HL-60 (cell line): ENCODE measurements around the gene PPM1F.

ENCODE experiments used
- POLR2AphosphoS5 ChIP-seq: IDR thresholded peaks from 2 replicates; pipeline ENCODE4 v1.6.1; 2012; ENCODE audit warnings: low read depth
- TF ChIP-seq, protein P1 (sequence below): IDR thresholded peaks from one replicate; pipeline ENCODE4 v1.5.1; 2011; ENCODE audit warnings: low read length, control low read depth, inconsistent platforms; ENCODE audit not compliant: insufficient read depth
- TF ChIP-seq, protein P2 (sequence below): IDR thresholded peaks from 2 replicates; pipeline ENCODE4 v1.6.1; 2012; ENCODE audit warnings: low read depth; ENCODE audit not compliant: insufficient replicate concordance

DNA sequence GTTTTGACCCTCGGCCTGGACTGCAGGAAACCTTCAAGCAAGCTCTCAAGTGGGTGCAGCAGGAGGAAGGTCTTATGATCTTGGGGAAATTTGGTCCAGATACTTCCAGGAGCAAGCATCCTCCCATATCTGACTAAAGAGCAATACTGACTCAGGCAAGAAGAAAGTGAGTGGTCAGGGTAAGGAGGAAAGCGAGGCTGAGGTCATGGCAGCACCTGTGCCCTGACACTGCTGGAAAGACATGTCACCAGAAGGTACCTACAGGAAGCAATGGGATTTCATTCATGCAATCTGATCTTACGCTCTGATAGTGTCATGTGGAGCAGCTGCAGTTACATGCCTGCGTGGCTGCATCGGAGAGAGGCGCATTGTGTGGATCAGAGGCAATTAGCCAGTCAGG is 36.4 kb upstream of the PPM1F start:
- TF ChIP-seq, protein P1, sequence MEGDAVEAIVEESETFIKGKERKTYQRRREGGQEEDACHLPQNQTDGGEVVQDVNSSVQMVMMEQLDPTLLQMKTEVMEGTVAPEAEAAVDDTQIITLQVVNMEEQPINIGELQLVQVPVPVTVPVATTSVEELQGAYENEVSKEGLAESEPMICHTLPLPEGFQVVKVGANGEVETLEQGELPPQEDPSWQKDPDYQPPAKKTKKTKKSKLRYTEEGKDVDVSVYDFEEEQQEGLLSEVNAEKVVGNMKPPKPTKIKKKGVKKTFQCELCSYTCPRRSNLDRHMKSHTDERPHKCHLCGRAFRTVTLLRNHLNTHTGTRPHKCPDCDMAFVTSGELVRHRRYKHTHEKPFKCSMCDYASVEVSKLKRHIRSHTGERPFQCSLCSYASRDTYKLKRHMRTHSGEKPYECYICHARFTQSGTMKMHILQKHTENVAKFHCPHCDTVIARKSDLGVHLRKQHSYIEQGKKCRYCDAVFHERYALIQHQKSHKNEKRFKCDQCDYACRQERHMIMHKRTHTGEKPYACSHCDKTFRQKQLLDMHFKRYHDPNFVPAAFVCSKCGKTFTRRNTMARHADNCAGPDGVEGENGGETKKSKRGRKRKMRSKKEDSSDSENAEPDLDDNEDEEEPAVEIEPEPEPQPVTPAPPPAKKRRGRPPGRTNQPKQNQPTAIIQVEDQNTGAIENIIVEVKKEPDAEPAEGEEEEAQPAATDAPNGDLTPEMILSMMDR: no peak
- TF ChIP-seq POLR2AphosphoS5: no peak
- TF ChIP-seq, protein P2, sequence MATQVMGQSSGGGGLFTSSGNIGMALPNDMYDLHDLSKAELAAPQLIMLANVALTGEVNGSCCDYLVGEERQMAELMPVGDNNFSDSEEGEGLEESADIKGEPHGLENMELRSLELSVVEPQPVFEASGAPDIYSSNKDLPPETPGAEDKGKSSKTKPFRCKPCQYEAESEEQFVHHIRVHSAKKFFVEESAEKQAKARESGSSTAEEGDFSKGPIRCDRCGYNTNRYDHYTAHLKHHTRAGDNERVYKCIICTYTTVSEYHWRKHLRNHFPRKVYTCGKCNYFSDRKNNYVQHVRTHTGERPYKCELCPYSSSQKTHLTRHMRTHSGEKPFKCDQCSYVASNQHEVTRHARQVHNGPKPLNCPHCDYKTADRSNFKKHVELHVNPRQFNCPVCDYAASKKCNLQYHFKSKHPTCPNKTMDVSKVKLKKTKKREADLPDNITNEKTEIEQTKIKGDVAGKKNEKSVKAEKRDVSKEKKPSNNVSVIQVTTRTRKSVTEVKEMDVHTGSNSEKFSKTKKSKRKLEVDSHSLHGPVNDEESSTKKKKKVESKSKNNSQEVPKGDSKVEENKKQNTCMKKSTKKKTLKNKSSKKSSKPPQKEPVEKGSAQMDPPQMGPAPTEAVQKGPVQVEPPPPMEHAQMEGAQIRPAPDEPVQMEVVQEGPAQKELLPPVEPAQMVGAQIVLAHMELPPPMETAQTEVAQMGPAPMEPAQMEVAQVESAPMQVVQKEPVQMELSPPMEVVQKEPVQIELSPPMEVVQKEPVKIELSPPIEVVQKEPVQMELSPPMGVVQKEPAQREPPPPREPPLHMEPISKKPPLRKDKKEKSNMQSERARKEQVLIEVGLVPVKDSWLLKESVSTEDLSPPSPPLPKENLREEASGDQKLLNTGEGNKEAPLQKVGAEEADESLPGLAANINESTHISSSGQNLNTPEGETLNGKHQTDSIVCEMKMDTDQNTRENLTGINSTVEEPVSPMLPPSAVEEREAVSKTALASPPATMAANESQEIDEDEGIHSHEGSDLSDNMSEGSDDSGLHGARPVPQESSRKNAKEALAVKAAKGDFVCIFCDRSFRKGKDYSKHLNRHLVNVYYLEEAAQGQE: no peak
